Kasumi-1 (cell line): Measurements from ENCODE around the gene AP3B1.
"Not testable (repeated sequence)": the region's sequence is repeated elsewhere in the genome, so short reads cannot be mapped to it uniquely, and the experiment has no call there.

ENCODE experiments used
- DNase-seq, 2 experiments: peaks; one replicate each; lab custom pipeline; 2025; lab: John Stamatoyannopoulos, UW

Gene AP3B1

DNA sequence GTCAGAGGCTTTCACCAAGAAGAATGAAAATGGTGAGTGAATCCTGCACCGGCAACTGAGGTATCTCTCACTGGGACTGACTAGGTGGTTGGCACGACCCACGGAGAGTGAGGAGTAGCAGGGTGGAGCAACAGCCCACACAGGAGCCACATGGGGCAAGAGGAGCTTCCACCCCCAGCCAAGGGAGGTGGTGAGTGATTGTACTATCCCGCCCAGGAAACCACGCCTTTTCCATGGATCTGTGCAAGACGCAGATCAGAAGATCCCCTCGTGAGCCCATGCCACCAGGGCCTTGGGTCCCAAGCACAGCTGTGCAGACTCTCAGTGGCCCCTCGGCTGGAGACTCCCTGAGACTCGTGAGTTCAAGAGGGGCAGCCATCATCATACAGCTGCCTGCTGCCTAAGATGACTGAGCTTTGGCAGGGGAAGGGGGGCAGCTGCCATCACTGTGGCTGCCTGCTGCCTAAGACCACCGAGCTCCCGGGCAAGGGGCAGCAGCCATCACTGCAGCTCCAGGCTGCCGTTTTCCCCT, 229.5 kb downstream of the AP3B1 start:
- DNase-seq: no peak

DNA sequence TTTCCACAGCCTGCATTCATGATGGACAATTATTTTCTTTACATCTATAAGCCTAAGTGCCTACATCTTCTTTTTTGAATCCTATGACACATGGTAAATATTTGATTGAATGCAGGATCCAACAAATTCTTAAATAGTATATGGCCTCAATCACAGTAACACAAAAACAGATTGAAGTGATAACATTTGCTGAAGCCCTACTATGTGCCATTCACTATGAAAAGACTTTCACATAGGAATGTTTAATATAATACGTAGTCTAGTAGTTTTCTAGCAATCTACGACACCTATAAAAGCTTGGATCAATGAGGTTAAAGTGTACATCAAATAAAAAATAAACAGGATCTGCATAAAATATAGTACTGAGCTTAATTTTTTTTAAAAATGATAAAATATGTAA, 231.0 kb downstream of the AP3B1 start:
- no peak for DNase-seq

DNA sequence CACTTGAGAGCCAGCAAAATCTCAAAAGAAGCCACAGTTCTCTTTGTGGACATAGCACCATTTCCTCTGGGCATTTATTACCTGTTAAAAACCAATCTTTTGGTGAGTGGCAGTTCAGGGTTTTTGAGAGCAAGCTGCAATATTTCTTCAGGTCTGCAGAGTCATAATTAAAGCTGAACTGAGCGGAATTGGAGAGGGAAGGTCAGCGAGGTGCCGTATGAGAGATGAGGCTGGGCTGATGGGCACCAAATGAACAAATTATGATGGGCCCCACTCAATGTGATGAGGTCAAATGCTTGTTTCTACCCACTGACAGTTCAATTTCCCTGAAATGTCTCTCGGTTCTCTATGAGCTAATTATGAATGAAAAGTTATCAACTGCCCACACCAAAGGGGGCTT, 231.9 kb downstream of the AP3B1 start:
- DNase-seq: no peak

DNA sequence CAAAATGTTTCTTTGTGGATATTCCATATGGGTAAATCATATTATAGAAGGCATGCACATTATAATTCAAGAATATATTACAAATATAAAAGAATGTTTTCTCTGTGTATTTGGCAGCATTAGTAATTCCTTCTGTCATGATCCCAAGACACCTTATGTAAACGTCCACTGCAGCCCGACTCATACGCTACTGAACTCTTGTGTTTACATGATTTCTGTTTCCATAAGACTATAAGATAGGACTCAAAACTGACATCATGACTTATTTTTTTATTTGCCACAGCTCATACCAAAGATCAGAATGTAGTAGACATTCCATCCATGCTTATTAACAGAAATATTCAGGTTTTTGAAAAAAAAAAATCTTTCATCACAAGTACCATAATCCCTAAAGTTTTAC, 234.1 kb downstream of the AP3B1 start:
- DNase-seq: no peak

DNA sequence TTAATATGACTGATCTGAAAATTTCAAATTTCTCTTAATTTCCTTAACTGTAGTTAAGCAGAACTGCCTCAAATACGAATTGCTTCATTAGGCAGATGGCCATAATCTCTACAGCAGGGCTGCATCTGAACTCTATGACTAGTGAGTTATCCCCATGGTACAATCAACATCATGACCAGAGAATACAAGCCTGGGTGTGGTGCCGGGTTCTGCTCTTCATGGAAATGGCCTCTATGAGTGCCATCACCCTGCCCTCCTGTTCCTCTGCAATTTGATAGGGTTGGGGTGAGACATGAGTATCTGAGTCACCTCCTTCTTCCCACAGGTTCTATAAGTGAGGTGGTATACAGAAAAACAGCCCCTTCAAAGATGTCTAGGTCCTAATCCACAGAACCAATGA, 235.9 kb downstream of the AP3B1 start:
- no peak for DNase-seq

DNA sequence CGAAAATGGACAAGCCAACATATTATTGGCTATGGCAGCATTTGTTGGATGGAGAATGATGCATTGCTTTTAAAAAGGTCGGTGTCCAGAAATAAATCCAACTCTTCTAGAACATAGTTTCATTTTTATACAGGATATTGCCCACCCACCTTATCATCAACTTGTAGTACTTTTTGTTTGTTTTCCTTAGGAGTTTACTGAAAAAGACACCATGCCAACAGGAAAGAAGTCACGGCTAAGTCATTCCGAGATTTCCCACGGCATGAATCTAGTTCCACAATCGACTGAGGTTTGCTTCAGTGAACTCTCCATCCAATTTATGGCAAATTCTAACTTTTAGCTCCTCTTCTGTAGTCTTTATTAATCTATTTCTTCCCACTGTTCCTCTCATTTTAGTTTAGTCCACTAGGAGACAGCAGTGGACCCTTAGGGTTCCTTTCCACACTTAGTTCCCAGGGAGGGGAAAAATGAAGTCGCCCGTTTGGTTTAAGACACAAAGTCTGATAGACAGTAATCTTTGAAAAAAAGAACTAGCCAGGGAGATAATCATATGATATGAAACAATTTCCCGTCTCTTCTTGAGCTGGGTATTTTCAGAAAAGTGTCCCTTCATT, 237.5 kb downstream of the AP3B1 start:
- DNase-seq: no peak

DNA sequence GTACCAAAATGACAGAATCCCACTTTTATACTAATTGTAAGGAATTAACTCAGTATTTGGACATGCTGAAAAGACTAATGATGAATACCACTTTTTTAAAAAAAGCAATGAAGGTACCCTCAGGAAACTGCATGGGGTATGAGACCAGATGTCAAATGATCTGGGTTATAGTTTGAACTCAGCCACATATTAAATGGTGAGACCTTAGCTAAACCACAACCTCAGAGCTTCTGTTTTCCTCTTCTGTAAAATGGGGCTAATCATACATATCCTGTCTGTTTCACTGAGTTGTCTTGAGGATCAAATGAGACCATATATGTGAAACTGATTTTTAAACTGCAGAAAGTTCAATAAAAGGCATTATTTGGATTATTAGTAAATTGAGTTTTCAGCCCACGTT, 238.4 kb downstream of the AP3B1 start:
- DNase-seq: no peak

DNA sequence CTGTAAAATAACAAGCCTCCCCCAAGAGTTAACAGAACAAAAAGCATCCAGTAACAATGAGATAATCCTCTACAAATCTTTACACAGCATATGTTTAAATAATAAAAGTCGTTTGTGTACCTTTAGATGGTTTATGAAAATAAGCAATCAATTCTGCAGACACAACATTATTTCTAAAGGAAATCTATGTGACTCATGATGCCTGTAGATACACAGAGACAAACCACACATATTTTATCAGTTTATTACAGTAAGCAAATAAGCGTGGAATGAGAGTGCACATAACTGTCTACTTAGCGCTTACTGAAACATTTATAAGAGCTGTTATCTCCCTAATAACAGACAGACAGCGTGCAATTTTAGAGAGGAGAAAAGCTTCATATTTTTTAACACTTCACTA, 243.6 kb downstream of the AP3B1 start:
- DNase-seq: no peak

DNA sequence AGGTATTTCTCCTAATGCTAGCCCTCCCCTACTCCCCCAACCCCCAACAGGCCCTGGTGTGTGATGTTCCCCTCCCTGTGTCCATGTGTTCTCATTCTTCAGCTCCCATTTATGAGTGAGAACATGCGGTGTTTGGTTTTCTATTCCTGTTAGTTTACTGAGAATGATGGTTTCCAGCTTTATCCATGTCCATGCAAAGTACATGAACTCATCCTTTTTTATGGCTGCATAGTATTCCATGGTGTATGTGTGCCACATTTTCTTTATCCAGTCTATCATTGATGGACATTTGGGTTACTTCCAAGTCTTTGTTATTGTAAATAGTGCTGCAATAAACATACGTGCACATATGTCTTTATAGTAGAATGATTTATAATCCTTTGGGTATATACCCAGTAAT, 247.7 kb downstream of the AP3B1 start:
- not testable (repeated sequence) for DNase-seq

DNA sequence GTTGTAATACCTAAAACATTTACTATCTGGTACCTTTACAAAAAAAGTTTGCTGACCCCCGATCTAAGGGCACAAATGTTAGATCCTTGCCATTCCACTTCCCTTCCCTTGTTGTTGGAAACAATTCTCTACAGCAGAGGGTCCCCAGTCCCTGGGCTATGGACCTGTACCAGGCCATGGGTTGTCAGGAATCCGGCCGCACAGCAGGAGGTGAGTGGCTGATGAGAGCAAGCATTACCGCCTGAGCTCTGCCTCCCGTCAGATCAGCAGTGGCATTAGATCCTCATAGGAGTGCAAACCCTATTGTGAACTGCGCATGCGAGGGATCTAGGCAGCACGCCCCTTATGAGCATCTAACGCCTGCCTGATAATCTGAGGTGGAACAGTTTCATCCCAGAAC, 248.5 kb downstream of the AP3B1 start:
- DNase-seq: no peak

DNA sequence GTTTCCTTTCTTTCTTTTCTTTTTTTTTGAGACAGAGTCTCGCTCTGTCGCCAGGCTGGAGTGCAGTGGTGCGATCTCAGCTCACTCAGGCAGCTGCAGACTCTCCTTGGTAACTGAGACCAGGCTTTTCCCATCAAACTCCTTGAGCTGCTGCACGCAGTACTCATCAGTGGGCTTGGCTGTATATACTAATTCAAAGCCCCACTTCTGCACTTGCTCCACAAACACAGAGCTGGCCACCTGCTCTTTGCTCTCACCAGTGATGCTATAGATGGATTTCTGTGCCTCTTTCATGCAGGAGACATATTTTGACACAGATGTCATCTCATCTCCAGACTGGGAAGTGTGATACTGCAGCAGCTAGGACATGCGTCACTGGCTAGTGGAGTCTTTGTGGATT, 252.7 kb downstream of the AP3B1 start:
- no peak for DNase-seq

DNA sequence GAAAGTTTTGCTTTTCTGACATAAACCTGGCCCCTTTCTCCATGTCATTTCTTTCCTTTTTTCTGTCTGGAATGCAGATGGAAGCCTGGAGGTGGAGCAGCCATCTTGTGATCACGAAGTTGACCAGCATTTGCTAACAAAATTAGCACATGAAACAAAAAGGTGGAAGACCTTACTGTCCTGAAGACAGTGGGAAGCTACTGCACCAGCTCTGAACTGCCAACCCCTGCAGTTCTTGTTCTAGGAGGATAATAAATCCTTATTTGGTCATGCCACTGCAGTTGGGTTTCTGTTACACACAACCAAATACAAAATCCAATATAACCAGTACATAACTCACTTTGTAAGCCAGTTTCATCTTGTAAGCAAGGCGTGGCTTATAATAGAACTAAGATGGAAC, 269.0 kb downstream of the AP3B1 start:
- DNase-seq: no peak

DNA sequence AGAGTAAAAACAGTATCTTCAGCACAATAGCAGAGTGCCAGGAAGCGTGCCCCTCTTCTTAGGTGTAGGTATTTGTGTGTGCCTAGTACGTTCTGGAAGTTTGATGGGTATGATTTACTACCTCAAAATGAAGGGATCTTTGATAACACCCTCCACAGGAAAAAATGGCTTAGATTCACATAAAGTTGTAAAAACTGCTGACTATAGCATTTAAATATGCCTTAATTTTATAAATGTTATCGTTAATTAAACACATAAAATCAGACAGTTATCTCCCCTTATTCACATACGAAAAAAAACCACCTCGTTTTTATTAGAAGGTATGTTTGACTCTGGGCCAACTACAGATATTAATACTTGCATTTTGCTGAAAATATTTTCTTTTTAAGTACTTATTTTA, 274.8 kb downstream of the AP3B1 start:
- no peak for DNase-seq

DNA sequence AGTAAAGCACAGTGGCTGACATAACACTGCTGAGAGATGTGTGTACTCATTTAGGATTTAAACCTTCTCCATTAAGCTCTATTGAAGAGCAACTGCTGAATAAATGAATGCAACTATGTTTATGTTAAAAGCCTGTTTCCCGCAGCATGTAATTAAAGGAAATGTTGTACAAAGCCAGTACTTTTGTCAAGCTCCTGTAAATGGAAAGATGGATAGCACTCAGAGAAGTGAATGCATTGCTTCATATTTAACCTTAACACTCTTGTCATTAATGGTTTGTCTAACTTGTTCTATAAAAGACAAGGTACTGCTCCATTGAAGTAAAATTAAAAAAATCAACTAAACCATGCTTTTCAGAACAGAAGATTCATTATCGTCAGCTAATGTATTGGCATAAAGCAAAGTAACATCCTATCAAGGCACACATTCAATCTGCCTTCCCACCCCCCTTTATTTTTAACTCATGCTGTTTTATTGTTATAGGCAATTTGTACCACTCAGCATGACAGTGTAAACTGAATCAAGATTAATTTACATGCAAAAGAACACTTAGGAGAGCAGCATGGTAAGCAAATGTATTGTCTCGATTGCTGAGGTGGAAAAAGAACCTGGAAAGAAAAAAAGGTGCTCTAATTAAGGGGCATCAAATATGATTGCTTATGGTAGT, 277.5 kb downstream of the AP3B1 start:
- DNase-seq: no peak

DNA sequence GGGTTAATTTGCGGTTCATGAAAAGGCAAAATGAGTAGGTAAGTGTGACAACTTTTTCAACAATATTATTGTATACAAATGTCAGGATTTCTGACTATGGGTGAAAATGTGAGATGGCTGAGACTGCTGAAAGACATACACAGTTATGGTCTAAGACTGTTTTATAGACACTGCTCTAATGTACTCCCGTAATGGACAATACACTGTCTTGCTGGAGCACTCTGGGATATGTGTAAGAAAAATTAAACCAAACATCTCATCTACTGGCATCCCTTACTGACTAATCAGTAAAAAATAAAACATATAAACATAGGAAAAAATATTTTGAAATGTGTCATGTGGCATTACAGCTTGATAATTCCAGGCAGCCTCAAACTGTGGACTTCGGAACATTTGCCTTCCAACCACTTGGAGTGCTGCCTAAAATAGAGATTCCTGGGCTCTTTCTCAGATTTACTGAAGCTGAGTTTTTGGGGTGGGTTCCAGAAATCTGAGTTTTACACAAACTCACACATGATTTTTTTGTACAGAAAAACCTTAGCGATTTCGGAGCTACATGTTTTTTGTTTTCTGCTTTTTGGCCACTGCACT, 284.5 kb downstream of the AP3B1 start:
- no peak for DNase-seq

DNA sequence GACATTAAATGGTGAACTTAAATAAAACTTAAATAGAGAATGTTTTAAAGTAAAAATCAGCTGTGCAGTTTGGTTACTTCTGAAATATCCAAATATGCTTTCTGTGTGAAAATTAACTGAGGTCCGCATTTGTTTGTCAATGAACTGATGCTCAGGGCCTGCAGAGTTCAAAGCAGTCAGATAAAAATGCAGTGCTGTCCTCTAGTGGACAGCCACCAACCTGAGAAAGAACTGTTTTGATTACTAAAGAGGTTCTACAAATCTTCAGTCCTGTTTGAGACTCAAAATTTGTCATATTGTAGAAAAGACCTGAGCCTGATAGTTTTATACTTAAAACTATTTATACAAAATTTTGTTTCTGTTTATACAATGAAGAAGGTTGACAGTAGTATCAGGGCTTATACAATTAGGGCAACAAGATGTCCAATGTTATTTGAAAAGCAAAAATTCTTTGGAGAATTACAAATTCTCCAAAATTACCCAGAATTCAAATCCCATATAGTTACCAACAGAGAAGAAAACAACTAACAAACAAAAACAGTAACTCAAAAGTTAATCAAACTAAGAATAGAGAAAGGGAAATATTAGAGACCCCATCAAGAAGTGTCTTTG, 286.0 kb downstream of the AP3B1 start:
- DNase-seq: peak; percentile 51 to 70

DNA sequence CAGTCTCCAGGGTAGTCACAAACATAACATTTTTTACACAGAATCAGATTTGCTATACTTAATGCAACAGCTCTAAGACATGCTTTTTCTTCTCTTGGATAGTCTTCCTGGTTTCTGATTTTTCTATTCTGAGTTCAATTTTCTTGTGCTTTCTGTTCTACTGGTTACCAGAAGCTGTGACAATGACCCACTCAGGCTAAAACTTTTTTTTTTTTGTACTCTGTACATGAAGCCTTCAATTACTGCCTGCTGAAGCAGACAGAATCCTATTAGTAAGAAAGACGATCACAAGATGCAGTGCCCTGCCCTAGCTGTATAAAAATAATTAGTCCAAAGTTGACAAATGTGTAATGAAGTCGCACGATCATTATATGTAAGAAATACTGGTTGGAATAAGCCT, 287.3 kb downstream of the AP3B1 start:
- no peak for DNase-seq

DNA sequence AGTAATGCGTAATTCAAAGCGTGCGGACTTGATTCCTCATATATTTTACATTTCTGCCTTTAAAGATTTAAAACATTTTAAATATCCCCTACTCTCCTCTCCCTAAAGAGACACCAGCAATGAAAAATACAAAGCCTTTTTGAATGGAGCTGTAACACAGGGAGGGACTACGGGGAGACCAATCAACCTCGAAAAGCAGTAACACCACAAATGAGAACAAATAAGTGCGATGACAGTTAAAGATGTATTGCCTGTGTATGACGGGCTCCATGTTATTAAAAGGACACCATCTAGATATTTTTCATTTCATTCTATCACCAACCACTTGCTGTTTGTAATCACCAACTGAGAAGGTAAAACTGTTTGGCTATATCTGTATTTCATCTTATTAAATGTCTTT, 288.0 kb downstream of the AP3B1 start:
- no peak for DNase-seq

DNA sequence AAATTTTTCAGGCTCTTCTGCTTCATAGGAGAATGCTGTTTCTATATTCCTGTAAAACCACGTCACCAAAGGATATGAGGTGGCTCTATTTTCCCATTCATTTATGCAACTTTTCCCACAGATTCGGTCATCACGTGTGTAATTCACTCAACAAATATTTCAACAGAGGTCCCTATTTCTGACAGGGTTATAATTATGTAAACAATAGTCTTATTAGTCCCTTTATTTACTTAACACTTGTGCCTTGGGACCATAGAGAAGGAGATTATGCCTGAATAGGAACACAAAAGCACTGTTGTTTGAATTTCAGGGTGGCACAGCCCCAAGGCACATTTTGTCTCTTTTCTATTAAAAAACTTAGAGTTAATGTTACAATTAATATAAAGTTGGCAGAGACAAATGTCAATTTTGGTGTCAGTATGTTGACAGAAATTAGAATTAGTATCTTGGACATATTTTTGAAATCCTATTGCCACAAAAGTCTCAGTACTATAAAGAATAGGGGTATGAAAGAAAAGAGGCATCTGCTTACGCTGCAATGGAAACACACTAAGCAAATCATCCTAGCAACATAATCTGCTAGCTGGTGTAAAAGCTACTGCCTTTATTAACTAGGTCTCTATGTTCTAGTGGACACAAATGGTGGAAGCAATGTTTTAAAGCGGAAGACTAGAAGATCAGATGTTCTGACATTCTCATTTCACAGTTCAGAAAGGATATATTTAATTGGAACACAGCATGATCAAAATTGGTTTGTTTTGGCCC, 289.3 kb downstream of the AP3B1 start:
- DNase-seq: no peak

DNA sequence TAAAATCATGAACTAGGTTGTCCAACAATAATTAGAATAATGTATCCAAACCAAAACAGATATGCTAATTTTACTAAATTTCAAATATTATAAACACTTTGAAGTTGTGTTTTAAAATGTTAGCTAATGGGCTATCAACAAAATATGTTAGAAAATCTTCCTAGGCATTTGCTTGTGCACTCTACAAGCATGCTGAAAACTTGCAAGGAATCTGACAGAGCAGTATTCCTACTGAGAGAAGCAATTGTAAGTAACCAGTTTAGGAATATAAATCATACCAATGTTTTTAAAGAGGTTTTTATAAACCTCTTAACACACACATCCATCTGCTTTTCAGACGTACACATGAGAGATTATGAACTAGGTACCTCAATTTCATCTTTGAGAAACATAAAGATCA, 289.9 kb downstream of the AP3B1 start:
- DNase-seq: no peak

DNA sequence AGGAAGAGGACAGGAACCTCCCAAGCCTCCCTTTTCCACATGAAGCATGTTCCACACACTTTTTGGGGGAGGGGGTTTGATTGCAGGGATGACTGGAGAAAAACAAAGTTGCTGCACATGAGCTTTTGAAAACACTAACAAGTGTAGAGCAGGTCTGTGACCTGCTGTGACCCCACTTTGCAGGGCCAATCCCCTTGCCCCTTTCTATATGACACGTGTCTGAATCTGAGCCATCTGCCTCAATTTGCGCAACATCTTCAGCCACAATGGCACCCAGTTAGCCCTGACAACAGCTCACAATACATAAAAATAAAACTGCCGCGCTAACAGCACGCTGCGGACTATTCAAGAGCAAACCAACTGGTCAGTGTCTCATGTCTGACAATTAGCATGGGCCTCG, 290.6 kb downstream of the AP3B1 start:
- no peak for DNase-seq

DNA sequence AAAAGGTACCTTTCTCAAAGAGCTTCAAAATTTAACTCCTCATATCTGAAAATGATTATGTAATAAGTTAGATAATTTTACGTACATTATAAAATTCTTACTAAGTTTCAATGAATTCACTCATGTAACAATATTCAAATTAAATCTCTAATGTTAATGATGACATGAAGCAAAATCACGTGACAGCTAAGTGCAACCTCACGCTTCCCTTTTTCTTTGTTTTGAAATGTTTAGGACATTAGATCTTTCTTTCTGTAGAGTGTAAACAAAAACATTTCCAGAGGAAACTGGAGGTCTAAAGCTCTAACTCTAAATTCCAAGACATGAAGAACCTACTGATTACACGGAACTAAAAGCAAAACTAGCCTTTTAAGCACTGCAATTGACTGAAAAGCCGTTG, 291.0 kb downstream of the AP3B1 start:
- DNase-seq: no peak
